Measurements from ENCODE around the gene DLG2.

DLG2 gene

GRCh38 chr11:83862691-83863090, 1764.5 kb downstream of the DLG2 start:
- H3K36me3 ChIP-seq (ENCODE audit: control insufficient read depth, insufficient read depth, low read length), result no peaks in the 10 kb centered on the region
- no peak overlapping the region for H3K4me3 ChIP-seq (ENCODE audit: insufficient read depth, low read depth, low read length, poor library complexity, severe bottlenecking)
- H3K27me3 ChIP-seq (replicated peaks; ENCODE audit: control insufficient read depth, insufficient read depth, low read length, poor library complexity, severe bottlenecking), result no peaks in the 10 kb centered on the region
- no peaks in the 10 kb centered on the region for H3K9me3 ChIP-seq (ENCODE audit: control insufficient read depth, low read length)
- no peaks in the 10 kb centered on the region for H3K4me1 ChIP-seq (ENCODE audit: control insufficient read depth, insufficient read depth, low read length, poor library complexity, severe bottlenecking)
- H3K27ac ChIP-seq (ENCODE audit: insufficient read depth, low read length, poor library complexity, severe bottlenecking), result no peak overlapping the region
- DNase-seq, result no peak

DNA sequence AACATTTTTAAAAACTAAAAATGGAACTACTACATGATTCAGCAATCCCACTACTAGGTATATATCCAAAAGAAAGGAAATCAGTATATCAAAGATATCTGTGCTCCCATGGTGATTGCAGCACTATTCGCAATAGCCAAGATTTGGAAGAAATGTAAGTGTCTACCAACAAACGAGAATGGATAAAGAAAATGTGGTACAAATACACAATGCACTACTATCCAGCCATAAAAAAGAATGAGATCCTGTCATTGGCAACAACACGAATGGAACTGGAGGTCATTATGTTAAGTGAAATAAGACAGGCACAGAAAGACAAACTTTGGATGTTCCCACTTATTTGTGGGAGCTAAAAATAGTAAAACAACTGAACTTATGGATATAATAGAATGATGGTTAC, 1765.1 kb downstream of the DLG2 start:
- Histone ChIP-seq H3K4me3 (ENCODE audit: insufficient read depth, low read depth, low read length, poor library complexity, severe bottlenecking) (no peak overlapping the region), H3K4me1 (ENCODE audit: control insufficient read depth, insufficient read depth, low read length, poor library complexity, severe bottlenecking) (no peaks in the 10 kb centered on the region)
- DNase-seq, result no peak

GRCh38 chr11:83858694-83859093, 1768.5 kb downstream of the DLG2 start:
- Histone ChIP-seq H3K4me3 (ENCODE audit: insufficient read depth, low read depth, low read length, poor library complexity, severe bottlenecking) (no peak overlapping the region), H3K36me3 (ENCODE audit: control insufficient read depth, insufficient read depth, low read length) (no peaks in the 10 kb centered on the region), H3K27me3 (replicated peaks; ENCODE audit: control insufficient read depth, insufficient read depth, low read length, poor library complexity, severe bottlenecking) (no peaks in the 10 kb centered on the region), H3K4me1 (ENCODE audit: control insufficient read depth, insufficient read depth, low read length, poor library complexity, severe bottlenecking) (no peaks in the 10 kb centered on the region), H3K9me3 (ENCODE audit: control insufficient read depth, low read length) (no peaks in the 10 kb centered on the region), H3K27ac (ENCODE audit: insufficient read depth, low read length, poor library complexity, severe bottlenecking) (no peak overlapping the region)
- DNase-seq, result no peak

More for the DNA sequence above, 1765.1 kb downstream of the DLG2 start:
- Histone ChIP-seq H3K27me3 (replicated peaks; ENCODE audit: control insufficient read depth, insufficient read depth, low read length, poor library complexity, severe bottlenecking) (no peaks in the 10 kb centered on the region), H3K36me3 (ENCODE audit: control insufficient read depth, insufficient read depth, low read length) (no peaks in the 10 kb centered on the region), H3K27ac (ENCODE audit: insufficient read depth, low read length, poor library complexity, severe bottlenecking) (no peak overlapping the region), H3K9me3 (ENCODE audit: control insufficient read depth, low read length) (no peaks in the 10 kb centered on the region)

DNA sequence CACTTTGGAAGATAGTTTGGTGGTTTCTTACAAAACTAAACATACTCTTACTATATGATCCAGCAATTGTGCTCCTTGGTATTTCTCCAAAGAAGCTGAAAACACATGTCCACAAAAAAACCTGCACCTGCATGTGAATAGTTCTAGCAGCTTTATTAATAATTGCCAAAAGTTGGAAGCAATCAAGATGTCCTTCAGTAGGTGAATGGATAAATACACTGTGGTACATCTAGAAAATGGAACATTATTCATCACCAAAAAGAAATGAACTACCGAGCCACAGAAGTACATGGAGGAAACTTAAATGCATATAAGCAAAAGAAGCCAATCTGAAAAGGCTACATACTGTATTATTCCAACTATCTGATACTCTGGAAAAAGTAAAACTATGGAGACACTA, 1771.9 kb downstream of the DLG2 start:
- Histone ChIP-seq H3K36me3 (ENCODE audit: control insufficient read depth, insufficient read depth, low read length) (no peaks in the 10 kb centered on the region), H3K27ac (ENCODE audit: insufficient read depth, low read length, poor library complexity, severe bottlenecking) (no peak overlapping the region), H3K4me3 (ENCODE audit: insufficient read depth, low read depth, low read length, poor library complexity, severe bottlenecking) (no peak overlapping the region), H3K27me3 (replicated peaks; ENCODE audit: control insufficient read depth, insufficient read depth, low read length, poor library complexity, severe bottlenecking) (no peaks in the 10 kb centered on the region), H3K9me3 (ENCODE audit: control insufficient read depth, low read length) (no peaks in the 10 kb centered on the region), H3K4me1 (ENCODE audit: control insufficient read depth, insufficient read depth, low read length, poor library complexity, severe bottlenecking) (no peaks in the 10 kb centered on the region)
- no peak for DNase-seq

GRCh38 chr11:83852775-83853442, 1774.2 kb downstream of the DLG2 start:
- H3K36me3 ChIP-seq (ENCODE audit: control insufficient read depth, insufficient read depth, low read length), result no peaks in the 10 kb centered on the region
- H3K27me3 ChIP-seq (replicated peaks; ENCODE audit: control insufficient read depth, insufficient read depth, low read length, poor library complexity, severe bottlenecking), result no peaks in the 10 kb centered on the region
- no peak for DNase-seq
- H3K9me3 ChIP-seq (ENCODE audit: control insufficient read depth, low read length), result no peaks in the 10 kb centered on the region
- no peak overlapping the region for H3K27ac ChIP-seq (ENCODE audit: insufficient read depth, low read length, poor library complexity, severe bottlenecking)
- no peak overlapping the region for H3K4me3 ChIP-seq (ENCODE audit: insufficient read depth, low read depth, low read length, poor library complexity, severe bottlenecking)
- no peaks in the 10 kb centered on the region for H3K4me1 ChIP-seq (ENCODE audit: control insufficient read depth, insufficient read depth, low read length, poor library complexity, severe bottlenecking)

DNA sequence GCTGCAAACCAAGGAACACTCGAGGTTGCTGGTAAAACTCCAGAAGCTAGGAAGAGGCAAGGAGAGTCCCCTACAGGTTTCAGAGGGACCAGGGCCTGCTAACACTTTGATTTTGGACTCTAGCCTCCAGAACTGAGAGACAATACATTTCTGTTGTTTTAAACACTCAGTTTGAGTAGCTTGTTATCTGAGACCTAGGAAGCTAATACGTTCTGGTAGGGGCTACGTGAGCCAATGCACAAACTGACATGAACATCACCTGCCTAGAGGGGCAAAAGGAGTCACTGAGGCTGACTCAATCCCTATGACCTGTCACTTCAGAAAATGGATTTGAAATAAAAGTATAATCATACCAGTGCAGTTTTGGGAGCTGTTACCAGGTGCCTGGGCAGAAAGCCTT, 1775.1 kb downstream of the DLG2 start:
- Histone ChIP-seq H3K4me1 (ENCODE audit: control insufficient read depth, insufficient read depth, low read length, poor library complexity, severe bottlenecking) (no peaks in the 10 kb centered on the region), H3K27me3 (replicated peaks; ENCODE audit: control insufficient read depth, insufficient read depth, low read length, poor library complexity, severe bottlenecking) (no peaks in the 10 kb centered on the region), H3K36me3 (ENCODE audit: control insufficient read depth, insufficient read depth, low read length) (no peaks in the 10 kb centered on the region), H3K27ac (ENCODE audit: insufficient read depth, low read length, poor library complexity, severe bottlenecking) (no peak overlapping the region), H3K4me3 (ENCODE audit: insufficient read depth, low read depth, low read length, poor library complexity, severe bottlenecking) (no peak overlapping the region), H3K9me3 (ENCODE audit: control insufficient read depth, low read length) (no peaks in the 10 kb centered on the region)
- DNase-seq, result no peak

DNA sequence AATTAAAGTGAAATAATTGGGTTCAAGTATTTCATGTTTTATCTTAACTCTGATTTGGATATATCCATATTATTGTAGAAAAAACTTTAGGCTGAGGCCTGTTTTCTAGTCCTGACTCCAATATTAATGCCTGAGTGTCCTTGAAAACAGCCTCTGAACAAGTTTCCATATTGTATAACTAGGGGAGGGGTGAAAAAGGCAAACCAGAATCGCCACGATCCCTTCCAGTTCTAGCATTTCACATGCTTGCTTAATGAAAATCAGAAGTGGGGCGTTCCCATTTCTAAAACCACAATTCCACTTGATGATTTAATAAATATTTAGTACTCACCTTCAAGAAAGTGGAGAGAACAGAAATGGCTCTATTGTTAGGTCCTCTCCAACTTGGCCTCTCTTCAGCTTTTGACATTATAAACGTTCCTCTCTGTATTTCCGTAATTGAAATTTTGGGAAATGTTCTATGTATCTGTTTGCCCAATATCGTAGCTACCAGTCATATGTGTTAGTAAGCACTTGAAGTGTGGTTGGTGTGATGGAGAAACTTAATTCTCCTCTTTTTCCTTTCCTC, 1779.6 kb downstream of the DLG2 start:
- no peak overlapping the region for H3K27ac ChIP-seq (ENCODE audit: insufficient read depth, low read length, poor library complexity, severe bottlenecking)
- no peak for DNase-seq
- H3K27me3 ChIP-seq (replicated peaks; ENCODE audit: control insufficient read depth, insufficient read depth, low read length, poor library complexity, severe bottlenecking), result no peaks in the 10 kb centered on the region
- no peaks in the 10 kb centered on the region for H3K4me1 ChIP-seq (ENCODE audit: control insufficient read depth, insufficient read depth, low read length, poor library complexity, severe bottlenecking)
- no peaks in the 10 kb centered on the region for H3K36me3 ChIP-seq (ENCODE audit: control insufficient read depth, insufficient read depth, low read length)
- H3K9me3 ChIP-seq (ENCODE audit: control insufficient read depth, low read length), result no peaks in the 10 kb centered on the region
- H3K4me3 ChIP-seq (ENCODE audit: insufficient read depth, low read depth, low read length, poor library complexity, severe bottlenecking), result no peak overlapping the region

DNA sequence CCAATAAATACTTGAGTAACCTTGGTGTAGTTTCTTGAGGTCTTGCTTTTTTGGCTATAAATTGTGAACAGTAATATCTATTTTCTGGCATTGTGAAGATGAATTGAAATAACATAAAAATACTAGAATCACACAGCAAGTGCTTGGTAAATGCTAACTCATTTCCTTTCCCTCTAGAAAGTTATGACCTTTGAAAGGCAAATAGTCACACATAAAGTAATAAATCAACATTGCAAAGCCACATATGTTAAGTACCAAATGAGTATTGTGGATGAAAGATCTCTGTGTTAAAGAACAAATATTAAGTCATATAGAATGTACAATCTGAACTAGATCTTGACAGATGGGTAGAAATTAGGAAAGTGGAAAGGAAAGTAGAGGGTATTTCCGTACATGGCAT, 1781.3 kb downstream of the DLG2 start:
- Histone ChIP-seq H3K4me3 (ENCODE audit: insufficient read depth, low read depth, low read length, poor library complexity, severe bottlenecking) (no peak overlapping the region), H3K27me3 (replicated peaks; ENCODE audit: control insufficient read depth, insufficient read depth, low read length, poor library complexity, severe bottlenecking) (no peaks in the 10 kb centered on the region), H3K27ac (ENCODE audit: insufficient read depth, low read length, poor library complexity, severe bottlenecking) (no peak overlapping the region), H3K36me3 (ENCODE audit: control insufficient read depth, insufficient read depth, low read length) (no peaks in the 10 kb centered on the region), H3K9me3 (ENCODE audit: control insufficient read depth, low read length) (no peaks in the 10 kb centered on the region), H3K4me1 (ENCODE audit: control insufficient read depth, insufficient read depth, low read length, poor library complexity, severe bottlenecking) (no peaks in the 10 kb centered on the region)
- no peak for DNase-seq

- no peak for DNase-seq
- H3K27ac ChIP-seq (ENCODE audit: insufficient read depth, low read length, poor library complexity, severe bottlenecking), result no peak overlapping the region
- no peaks in the 10 kb centered on the region for H3K4me1 ChIP-seq (ENCODE audit: control insufficient read depth, insufficient read depth, low read length, poor library complexity, severe bottlenecking)
- no peak overlapping the region for H3K4me3 ChIP-seq (ENCODE audit: insufficient read depth, low read depth, low read length, poor library complexity, severe bottlenecking)
- no peaks in the 10 kb centered on the region for H3K36me3 ChIP-seq (ENCODE audit: control insufficient read depth, insufficient read depth, low read length)
- no peaks in the 10 kb centered on the region for H3K27me3 ChIP-seq (replicated peaks; ENCODE audit: control insufficient read depth, insufficient read depth, low read length, poor library complexity, severe bottlenecking)
- no peaks in the 10 kb centered on the region for H3K9me3 ChIP-seq (ENCODE audit: control insufficient read depth, low read length)
Observed at GRCh38 chr11:83840326-83840725, 1786.8 kb downstream of the DLG2 start.

GRCh38 chr11:83836883-83837654, 1790.1 kb downstream of the DLG2 start:
- no peaks in the 10 kb centered on the region for H3K27me3 ChIP-seq (replicated peaks; ENCODE audit: control insufficient read depth, insufficient read depth, low read length, poor library complexity, severe bottlenecking)
- H3K36me3 ChIP-seq (ENCODE audit: control insufficient read depth, insufficient read depth, low read length), result no peaks in the 10 kb centered on the region
- DNase-seq, result no peak
- H3K9me3 ChIP-seq (ENCODE audit: control insufficient read depth, low read length), result no peaks in the 10 kb centered on the region
- no peak overlapping the region for H3K4me3 ChIP-seq (ENCODE audit: insufficient read depth, low read depth, low read length, poor library complexity, severe bottlenecking)
- no peak overlapping the region for H3K27ac ChIP-seq (ENCODE audit: insufficient read depth, low read length, poor library complexity, severe bottlenecking)
- no peaks in the 10 kb centered on the region for H3K4me1 ChIP-seq (ENCODE audit: control insufficient read depth, insufficient read depth, low read length, poor library complexity, severe bottlenecking)

Data from effector memory CD4-positive, alpha-beta T cell (primary cell).